GM12891 (cell line): ENCODE measurements around the gene ERVMER34-1.

Experiments
- DNase-seq: peaks from one replicate; pipeline ENCODE4 v3.0.0; 2011; ENCODE audit warnings: low spot score; ENCODE audit not compliant: insufficient read length
- FAIRE-seq: peaks from 2 replicates; lab custom pipeline; 2011; peaks lifted over from hg19 to GRCh38; lab: Jason Lieb, UNC
- PAX5 ChIP-seq: IDR thresholded peaks from 2 replicates; pipeline ENCODE4 v1.6.1; 2011; ENCODE audit warnings: low read length, moderate library complexity, mild to moderate bottlenecking; ENCODE audit not compliant: insufficient read depth, severe bottlenecking
- POLR2A ChIP-seq: IDR thresholded peaks from 2 replicates; pipeline ENCODE4 v1.6.1; 2011; ENCODE audit warnings: low read depth, low read length, control low read depth
- POLR2AphosphoS5 ChIP-seq: IDR thresholded peaks from 2 replicates; pipeline ENCODE4 v1.6.1; 2011; ENCODE audit warnings: low read depth, low read length, control low read depth
- POU2F2 ChIP-seq: IDR thresholded peaks from 2 replicates; pipeline ENCODE4 v1.6.1; 2011; ENCODE audit warnings: low read depth, mild to moderate bottlenecking, control low read depth, low read length, moderate library complexity
- SPI1 ChIP-seq: IDR thresholded peaks from 2 replicates; pipeline ENCODE4 v1.6.1; 2011; ENCODE audit warnings: low read depth, low read length, control low read depth
- TAF1 ChIP-seq: IDR thresholded peaks from 2 replicates; pipeline ENCODE4 v1.6.1; 2011; ENCODE audit warnings: low read depth, low read length, control low read depth

Gene ERVMER34-1

DNA sequence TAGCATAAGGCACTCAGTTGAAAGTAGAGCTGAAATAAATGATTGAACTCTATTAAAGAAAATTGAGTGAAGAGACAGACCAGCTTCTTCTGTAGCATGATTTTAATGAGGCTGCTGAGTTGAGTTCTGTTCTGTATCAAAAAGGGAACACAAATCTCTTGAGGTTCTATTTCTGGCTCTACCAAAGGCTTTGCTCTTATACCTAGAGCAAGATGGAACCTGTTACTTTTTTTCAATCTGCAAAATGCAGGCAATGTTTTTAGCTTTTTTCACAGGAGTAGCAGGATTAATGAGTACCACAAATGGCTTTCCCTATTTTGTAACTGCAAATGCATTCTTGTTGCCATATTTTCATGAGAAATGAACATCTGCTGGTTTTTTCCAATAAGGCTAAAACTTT is 4.2 kb upstream of the ERVMER34-1 start:
- TF ChIP-seq PAX5 (no peak), POLR2A (no peak), TAF1 (no peak), POU2F2 (no peak), POLR2AphosphoS5 (no peak), SPI1 (no peak)
- no peak for DNase-seq
- no peak for FAIRE-seq

DNA sequence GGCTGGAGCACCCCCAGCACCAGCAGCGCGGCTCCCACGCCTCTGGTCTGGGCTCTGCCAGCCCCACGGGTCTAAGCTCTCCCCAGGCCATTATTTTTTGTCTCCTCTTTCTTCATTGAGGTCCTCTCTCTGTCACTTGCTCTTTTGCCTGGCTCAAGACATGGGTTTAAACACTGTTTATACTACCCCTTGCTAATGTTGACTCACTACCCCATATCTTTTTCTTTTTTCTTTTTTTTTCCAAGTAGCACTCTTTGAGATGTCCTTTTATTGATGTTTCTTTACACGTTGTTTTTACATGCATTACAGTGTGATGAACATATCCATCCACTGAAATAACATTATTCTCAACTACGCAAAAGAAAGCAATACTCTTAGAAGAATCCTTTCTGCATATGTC is 1.7 kb upstream of the ERVMER34-1 start:
- no peak for TF ChIP-seq POLR2A
- no peak for TF ChIP-seq POU2F2
- TF ChIP-seq SPI1: no peak
- no peak for TF ChIP-seq TAF1
- TF ChIP-seq PAX5: no peak
- TF ChIP-seq POLR2AphosphoS5: no peak
- no peak for DNase-seq
- no peak for FAIRE-seq

DNA sequence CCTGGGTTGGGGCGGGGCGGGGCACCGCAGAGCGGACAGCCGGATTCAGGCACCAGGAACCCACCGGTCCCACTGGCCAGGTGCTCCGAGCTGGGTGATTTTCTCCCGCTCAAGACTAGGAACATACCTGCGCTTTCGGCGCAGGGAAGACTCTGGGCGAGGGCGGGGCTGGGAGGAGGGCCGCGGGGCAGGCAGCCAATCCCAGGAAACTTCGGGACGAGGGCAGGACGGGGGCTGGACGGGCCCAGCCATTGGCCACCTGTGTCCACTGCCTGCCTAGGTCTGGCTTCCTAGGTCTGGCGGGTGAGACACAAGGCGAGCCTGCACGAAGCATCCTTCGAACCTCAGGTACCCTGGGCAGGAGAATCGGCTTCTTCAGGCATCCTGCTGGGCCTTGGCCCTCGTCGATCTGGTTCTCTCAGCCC is 274 bp upstream of the ERVMER34-1 start:
- no peak for FAIRE-seq
- DNase-seq: no peak
- TF ChIP-seq SPI1 (no peak), POU2F2 (no peak), PAX5 (no peak), TAF1 (no peak), POLR2A (no peak), POLR2AphosphoS5 (no peak)

DNA sequence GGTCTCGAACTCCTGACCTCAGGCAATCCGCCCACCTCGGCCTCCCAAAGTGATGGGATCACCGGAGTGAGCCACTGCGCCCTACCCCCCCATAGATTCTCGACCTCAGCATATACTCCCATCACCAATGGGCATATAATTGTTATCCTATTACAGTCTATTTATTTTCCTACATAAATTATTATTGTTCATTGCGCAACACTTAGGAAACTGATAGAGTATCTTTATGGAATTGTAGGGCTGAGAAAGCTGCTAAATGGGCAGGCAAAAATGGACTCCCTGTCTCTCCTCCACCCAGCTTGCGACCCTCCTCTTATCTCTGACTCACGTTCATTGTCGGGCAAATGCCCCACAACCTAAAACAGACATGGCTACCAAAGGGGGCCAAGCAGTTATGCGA is 1.0 kb downstream of the ERVMER34-1 start:
- no peak for TF ChIP-seq POLR2A
- no peak for FAIRE-seq
- DNase-seq: no peak

DNA sequence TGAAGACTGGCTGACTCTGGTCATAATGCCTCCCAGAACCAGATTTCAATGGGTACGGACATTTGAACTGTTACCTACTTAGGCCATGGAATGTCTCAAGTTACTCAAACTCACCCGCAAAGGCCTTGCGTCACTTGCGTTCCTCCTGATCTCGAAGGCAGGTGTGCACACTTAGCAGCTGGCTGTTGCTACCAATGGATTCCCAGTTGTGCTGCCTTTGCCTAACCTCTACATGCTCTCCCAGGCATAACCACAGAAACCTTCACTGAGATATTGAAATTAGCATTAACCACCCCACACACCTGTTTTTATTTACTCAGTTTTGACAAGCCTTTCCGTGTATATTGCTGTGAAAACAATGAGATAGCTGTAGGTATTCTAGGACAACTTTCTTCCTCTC is 2.8 kb downstream of the ERVMER34-1 start:
- DNase-seq (no peak), FAIRE-seq (no peak)
- TF ChIP-seq PAX5: no peak
- no peak for TF ChIP-seq SPI1
- TF ChIP-seq POU2F2: no peak
- TF ChIP-seq POLR2A: no peak
- TF ChIP-seq POLR2AphosphoS5: no peak
- no peak for TF ChIP-seq TAF1

DNA sequence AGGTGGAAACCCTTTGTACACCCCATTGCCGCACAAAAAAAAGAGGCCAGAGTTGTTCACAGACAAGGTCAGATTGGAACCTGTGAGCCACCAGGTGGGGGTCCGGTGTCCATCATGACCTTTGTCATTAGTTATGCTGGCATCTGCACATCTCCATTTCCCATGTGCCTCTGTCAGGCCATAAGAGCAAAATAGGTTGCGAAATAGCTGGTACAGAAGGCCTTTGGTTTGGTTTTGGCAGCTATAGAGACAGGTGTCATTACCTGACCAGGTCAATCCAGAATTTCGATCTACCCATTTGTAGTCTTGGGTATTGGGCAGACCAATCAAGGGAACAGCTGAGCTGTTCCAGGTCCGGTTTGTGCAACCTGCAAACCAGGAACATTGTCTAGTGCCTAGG is 6.6 kb downstream of the ERVMER34-1 start:
- TF ChIP-seq POU2F2 (no peak), PAX5 (no peak), SPI1 (no peak), POLR2AphosphoS5 (no peak), TAF1 (no peak), POLR2A (no peak)
- DNase-seq (no peak), FAIRE-seq (no peak)

DNA sequence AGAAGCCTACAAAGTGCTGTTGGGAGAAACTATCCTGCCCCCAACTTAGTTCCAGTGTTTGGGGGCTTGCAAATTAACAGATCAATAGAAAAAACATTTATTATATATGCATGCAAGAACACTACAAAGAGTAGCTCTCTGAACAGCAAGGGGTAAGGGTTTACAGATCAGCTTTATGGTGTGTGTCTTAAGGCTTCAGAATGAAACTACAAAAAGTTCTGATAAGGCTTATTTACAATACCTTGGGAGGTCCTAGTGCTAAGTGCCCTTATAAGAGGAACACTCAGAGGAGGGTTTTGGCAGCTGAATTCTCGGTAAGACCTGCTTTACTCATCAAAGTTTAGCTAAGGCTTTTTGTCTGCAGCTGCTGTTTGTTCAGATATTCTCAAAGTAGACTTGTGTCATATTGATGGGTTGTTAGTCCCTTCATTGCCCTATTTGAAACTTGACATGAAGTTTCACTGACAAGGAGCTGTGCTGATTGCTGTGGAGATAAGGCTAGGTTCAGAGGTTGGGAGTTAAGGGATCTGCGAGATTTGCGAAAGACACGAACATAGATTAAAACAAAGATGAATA is 7.7 kb downstream of the ERVMER34-1 start:
- TF ChIP-seq POLR2A (no peak), SPI1 (no peak), PAX5 (no peak), POU2F2 (no peak)
- FAIRE-seq (no peak), DNase-seq (no peak)

DNA sequence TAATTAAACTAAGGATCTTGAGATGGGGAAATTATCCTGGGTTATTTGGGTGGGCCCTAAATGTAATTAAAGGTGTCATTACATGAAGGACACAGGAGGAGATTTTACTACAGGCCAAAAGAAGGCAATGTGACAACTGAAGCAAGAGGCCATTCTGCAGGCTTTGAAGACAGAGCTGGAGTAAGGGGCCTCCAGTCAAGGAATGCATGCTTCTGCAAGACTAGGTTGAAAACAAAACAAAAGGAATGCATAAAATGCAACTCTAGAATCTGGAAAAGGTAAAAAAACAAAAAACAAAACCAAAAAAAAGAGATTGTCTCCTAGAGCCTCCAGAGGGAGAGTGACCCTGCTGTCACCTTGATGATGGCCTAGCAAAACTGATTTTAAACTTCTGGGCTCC is 21.6 kb downstream of the ERVMER34-1 start:
- TF ChIP-seq SPI1: no peak
- no peak for TF ChIP-seq TAF1
- no peak for TF ChIP-seq PAX5
- no peak for TF ChIP-seq POU2F2
- TF ChIP-seq POLR2AphosphoS5: no peak
- no peak for TF ChIP-seq POLR2A
- DNase-seq (no peak), FAIRE-seq (no peak)

DNA sequence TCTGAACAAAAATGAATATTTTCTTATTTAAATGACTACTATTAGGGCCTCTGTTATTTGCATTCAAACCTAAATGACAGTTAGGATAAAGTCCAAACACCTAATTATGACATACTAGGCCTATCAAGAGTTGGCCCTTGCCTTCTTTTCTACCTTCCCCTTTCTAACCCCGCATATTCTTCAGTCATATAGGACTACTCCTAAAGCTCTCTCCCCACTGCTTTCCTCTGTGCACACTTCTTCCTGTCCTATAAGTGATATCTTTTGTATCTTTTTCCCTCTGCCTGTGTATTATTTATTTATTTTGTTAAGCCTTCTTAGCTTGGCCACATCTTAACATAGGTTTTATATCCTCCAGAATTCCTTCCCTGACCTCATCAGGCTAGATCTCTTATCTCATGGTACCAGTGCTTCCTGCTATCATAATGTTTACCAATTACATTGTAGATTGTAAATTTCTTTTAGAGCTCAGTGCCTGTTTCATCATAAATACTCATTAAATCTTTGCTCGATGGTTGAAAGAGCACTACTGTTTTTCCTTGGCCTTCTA is 22.5 kb downstream of the ERVMER34-1 start:
- no peak for TF ChIP-seq SPI1
- no peak for TF ChIP-seq PAX5
- TF ChIP-seq POLR2A: no peak
- no peak for TF ChIP-seq TAF1
- TF ChIP-seq POU2F2: no peak
- TF ChIP-seq POLR2AphosphoS5: no peak
- FAIRE-seq: no peak
- DNase-seq: no peak

DNA sequence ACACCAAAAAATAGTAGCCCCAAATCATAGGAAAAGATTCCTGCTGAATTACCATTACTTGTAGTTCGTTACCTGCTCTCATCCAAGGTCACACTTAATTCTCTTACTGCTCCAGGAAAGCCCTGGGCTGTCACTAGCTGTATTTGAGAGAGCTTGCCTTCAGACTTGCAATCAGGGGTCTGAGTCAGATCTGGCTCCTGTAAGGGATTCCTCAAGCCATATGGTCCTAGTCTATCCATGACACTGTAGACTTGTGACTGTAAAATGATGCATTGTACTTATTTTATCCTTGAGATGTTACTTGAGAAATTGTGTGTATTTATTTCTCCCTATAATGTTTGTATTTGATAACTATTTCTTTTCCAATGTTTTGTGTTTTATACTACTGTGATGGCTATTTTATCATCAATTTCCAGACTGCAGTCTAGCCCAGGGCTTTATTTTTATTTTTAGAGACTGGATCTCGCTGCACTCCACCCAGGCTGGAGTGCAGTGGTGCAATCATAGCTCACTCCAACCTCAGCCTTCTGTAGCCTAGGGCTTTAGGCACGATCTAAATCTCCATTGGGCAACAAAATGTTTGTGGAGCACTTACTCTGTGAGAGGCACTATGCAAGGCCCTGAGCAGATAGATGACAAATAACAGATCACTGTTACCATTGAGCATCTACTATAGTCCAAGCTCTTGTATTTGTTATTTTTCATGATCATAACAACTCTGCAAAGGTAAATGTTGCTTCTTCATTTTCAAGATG is 24.2 kb downstream of the ERVMER34-1 start:
- no peak for DNase-seq
- FAIRE-seq: no peak
- TF ChIP-seq POLR2A (no peak), POLR2AphosphoS5 (no peak), SPI1 (no peak), PAX5 (no peak), TAF1 (no peak), POU2F2 (no peak)
